Left ventricle myocardium inferior (tissue), 1 donor: Measurements from ENCODE around the gene GEMIN4. TPM values are rescaled to one million over a fixed set of nuclear protein-coding genes. Genes with fewer than 3 reads are reported as not detected.
A peak's percentile ranks its signal among the peaks of the same experiment; 100 is the strongest.

Experiments
- DNase-seq: peaks from one replicate; pipeline ENCODE4 v3.0.0-alpha.2; 2020
- H3K27ac ChIP-seq: fragments of 200-600 bp; replicated peaks from 2 replicates; pipeline ENCODE4 v1.8.0; 2021
- H3K27me3 ChIP-seq: fragments of 200-600 bp; 2 replicates; pipeline ENCODE4 v1.8.0; 2021; ENCODE audit warnings: low read depth
- H3K36me3 ChIP-seq: fragments of 200-600 bp; 2 replicates; pipeline ENCODE4 v1.8.0; 2021
- H3K4me1 ChIP-seq: fragments of 200-600 bp; 2 replicates; pipeline ENCODE4 v1.8.0; 2021
- H3K4me3 ChIP-seq: fragments of 200-600 bp; 2 replicates; pipeline ENCODE4 v1.8.0; 2021; ENCODE audit warnings: mild to moderate bottlenecking, moderate library complexity
- H3K9me3 ChIP-seq: fragments of 200-600 bp; replicated peaks from 2 replicates; pipeline ENCODE4 v1.8.0; 2021
- CTCF ChIP-seq: fragments of 200-600 bp; IDR thresholded peaks from 2 replicates; pipeline ENCODE4 v1.8.0; 2021; ENCODE audit warnings: antibody characterized with exemption, mild to moderate bottlenecking, borderline replicate concordance
- intact Hi-C: fragments of 100-400 bp; cut with micrococcal nuclease; formaldehyde crosslinking; loops from one replicate; pipeline ENCODE4 v1.11.0; 2022
- total RNA-seq: library from RNA; stranded (reverse); fragmentation: NEBNext Ultra II Directional; extraction: Animal tissue kit (Norgen Biotek cat#: 25700); gene quantifications from one replicate; pipeline ENCODE4 v1.2.1, GENCODE V29; 2021
- donor health status: DM: no; HTN: yes; CAD: no; lungs with severe emphysema.

GEMIN4 gene
- total RNA-seq, 1 donor from 2014 or later, result 11.1 TPM

DNA sequence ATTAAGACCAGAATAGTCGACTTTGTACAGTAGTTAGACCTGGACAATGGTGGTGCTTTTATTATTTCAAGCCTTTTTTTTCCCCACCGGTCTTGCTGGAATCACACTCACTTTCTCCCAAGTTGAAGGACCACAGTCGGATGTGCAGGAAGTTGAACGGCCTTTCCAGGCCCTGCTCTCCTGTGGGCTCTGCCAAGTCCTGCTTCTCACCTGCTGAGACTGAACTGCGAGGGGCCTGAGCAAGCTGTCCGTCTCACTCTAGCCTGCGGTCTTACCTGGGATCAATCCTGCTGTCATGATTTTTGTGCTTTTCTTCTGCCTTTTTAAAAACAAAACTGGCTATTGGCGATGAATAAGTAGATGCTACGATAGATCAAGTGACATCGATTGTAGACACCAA, 18.3 kb downstream of the GEMIN4 start:
- no peak for DNase-seq
- Histone ChIP-seq H3K4me1 (peaks cover 25% of the 10 kb centered on the region), H3K9me3 (no peaks in the 10 kb centered on the region), H3K36me3 (peaks cover 6% of the 10 kb centered on the region), H3K27me3 (no peaks in the 10 kb centered on the region), H3K4me3 (peak overlapping the region; percentile 90), H3K27ac (peak overlapping the region; percentile 84)
- intact Hi-C loops, result no loop called here
- TF ChIP-seq CTCF, result no peak

DNA sequence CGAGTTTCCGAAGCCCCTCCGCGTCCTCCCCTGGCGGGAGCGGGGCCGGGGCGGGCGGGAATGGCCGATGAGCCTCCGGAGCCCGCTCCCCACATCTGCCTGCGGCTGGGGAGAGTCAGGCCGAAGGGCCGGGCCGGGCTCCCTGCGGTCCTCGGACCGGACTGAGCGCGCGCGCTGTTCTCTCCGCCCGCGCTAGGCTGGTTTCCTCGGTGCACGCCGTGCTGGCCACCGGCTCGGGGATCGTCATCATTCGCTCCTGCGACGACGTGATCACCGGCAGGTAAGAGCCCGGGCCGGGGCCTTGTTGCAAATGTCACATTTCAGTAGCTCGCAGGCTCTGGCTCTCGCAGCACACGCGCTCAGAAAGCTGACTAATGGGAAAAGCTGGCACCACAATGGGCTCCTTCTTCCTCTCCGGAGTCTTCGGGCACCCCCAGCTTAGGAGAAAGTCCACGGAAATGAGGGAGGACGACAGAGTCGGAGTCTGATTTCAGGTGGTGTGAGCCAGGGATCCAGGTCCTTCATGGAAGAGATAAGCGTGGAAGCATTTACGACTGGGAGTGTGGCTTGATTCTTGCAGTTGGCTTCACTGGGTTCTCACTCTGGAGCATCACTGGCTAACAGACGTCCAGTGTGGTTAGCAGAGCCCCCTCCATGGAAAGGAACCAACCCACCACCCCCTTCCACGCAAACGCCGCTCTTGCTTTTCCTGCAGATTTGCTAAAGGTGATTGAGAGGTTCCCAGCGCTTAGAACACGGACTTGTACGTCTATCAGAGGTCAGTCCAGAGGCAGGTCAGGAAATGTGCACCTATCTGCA, 19.0 kb downstream of the GEMIN4 start:
- TF ChIP-seq CTCF, result no peak
- peak overlapping the region; percentile 84 for H3K27ac ChIP-seq
- intact Hi-C loops, result no loop called here

DNA sequence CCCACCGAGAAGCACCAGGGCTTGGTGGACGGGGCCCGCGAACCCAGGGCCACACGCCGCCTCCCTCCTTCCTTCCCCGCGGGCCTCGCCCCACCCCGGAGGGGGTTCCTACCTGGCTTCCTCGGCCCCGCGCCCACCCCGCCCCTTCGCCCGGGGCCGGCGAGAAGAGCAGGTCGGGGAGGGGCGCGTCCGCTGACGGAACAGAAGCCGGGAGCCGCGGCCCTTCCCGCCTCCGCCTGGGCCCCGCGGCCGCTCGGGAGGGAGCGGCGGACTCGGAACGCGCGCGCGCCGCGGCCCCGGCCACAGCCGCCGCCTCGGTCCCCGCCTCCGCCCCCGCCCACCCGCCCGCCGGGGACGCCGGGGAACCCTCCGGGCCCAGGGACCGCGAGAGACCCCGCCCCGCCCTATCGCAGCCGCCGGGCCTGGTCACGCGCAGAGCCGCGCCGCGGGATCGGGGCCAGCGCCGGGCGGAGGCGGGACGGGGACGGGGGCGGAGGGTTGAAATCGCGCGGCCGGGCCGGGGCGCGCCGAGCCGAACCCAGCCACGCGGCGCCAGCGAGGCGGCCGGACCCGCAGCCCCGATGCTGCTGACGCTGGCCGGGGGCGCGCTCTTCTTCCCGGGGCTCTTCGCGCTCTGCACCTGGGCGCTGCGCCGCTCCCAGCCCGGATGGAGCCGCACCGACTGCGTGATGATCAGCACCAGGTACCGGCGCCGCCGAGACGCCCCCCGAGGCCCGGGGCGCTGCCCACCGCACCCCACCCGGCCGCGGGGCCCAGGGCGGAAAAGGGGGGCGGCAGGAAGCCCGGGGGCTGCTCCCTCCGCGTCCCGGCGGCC, 19.8 kb downstream of the GEMIN4 start, which contains the start of gene TLCD3A:
Gene TLCD3A (plus strand): TSS at position 530 of the 835 bp plus-strand sequence. CDS start 52 bp downstream, at position 582.
- Histone ChIP-seq H3K27me3 (no peaks in the 10 kb centered on the region), H3K4me1 (peaks cover 25% of the 10 kb centered on the region), H3K36me3 (no peaks in the 10 kb centered on the region), H3K4me3 (peak within 1 kb of the TSS; percentile 90), H3K9me3 (no peaks in the 10 kb centered on the region), H3K27ac (peak within 1 kb of the TSS; percentile 84)
- peak; percentile 80 for DNase-seq
- no peak for TF ChIP-seq CTCF
- intact Hi-C loops, result no loop called here

More for the DNA sequence above, 19.0 kb downstream of the GEMIN4 start:
- Histone ChIP-seq H3K27me3 (no peaks in the 10 kb centered on the region), H3K4me3 (peak overlapping the region; percentile 90), H3K9me3 (no peaks in the 10 kb centered on the region), H3K36me3 (peaks cover under 1% of the 10 kb centered on the region), H3K4me1 (peaks cover 25% of the 10 kb centered on the region)
- DNase-seq, result peak; percentile 36

GRCh38 chr17:731644-732066, 20.4 kb downstream of the GEMIN4 start:
- intact Hi-C loops, result no loop called here
- peak overlapping the region; percentile 84 for H3K27ac ChIP-seq
- no peak for DNase-seq

More at GRCh38 chr17:731644-732066, 20.4 kb downstream of the GEMIN4 start:
- Histone ChIP-seq H3K4me3 (peak overlapping the region; percentile 90), H3K27me3 (no peaks in the 10 kb centered on the region), H3K9me3 (no peaks in the 10 kb centered on the region), H3K4me1 (peaks cover 25% of the 10 kb centered on the region), H3K36me3 (no peaks in the 10 kb centered on the region)
- no peak for TF ChIP-seq CTCF
